Subcutaneous abdominal adipose tissue (tissue), 5 donors: Measurements from ENCODE around the gene COPG2.

ENCODE experiments used
- H3K27ac ChIP-seq: one replicate; pipeline ENCODE4 v1.7.0; 2013; ENCODE audit warnings: low read depth, mild to moderate bottlenecking, inconsistent platforms, low read length, moderate library complexity
- H3K27me3 ChIP-seq, 5 donors: one replicate each; pipeline ENCODE4 v1.7.0; 2013; ENCODE audit warnings: low read length in 5 of 5, inconsistent platforms in 1 of 5; ENCODE audit not compliant: control insufficient read depth in 5 of 5, insufficient read depth in 4 of 5
- H3K36me3 ChIP-seq, 5 donors: one replicate each; pipeline ENCODE4 v1.7.0; 2013; ENCODE audit warnings: low read length in 5 of 5; ENCODE audit not compliant: control insufficient read depth in 5 of 5, insufficient read depth in 5 of 5
- H3K4me1 ChIP-seq, 5 donors: one replicate each; pipeline ENCODE4 v1.7.0; 2013; ENCODE audit warnings: low read length in 5 of 5, mild to moderate bottlenecking in 3 of 5, moderate library complexity in 1 of 5; ENCODE audit not compliant: control insufficient read depth in 5 of 5, insufficient read depth in 5 of 5
- H3K4me3 ChIP-seq, 5 donors: one replicate each; pipeline ENCODE4 v1.7.0; 2013; ENCODE audit warnings: low read length in 5 of 5, low read depth in 1 of 5
- H3K9ac ChIP-seq, 5 donors: one replicate each; pipeline ENCODE4 v1.7.0; 2013; ENCODE audit warnings: low read length in 5 of 5, mild to moderate bottlenecking in 4 of 5, moderate library complexity in 3 of 5
- H3K9me3 ChIP-seq, 5 donors: one replicate each; pipeline ENCODE4 v1.7.0; 2013; ENCODE audit warnings: low read length in 5 of 5; ENCODE audit not compliant: control insufficient read depth in 5 of 5
- donor health status: healthy.
- donor health status: healthy.
- donor health status: healthy.
- donor health status: healthy.
- donor health status: healthy.

Gene COPG2

DNA sequence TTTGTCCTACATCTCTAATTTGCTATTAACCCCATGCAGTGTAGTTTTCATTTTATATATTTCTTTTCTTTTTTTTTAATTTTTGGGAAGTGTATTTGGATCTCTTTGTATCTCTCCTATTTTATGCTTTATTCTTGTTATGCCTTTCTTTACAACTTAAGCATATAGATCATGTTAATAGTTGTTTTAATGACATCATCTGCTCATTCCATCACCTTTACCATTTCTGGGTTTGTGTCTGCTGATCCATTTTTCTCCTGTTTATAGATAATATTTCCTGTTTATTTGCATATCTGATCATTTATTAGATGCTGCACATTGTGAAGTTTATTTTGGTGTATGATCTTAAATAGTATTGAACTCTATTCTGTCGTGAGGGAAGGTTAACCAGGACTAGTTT, 13.7 kb downstream of the COPG2 start:
- Histone ChIP-seq H3K4me3 (no peak overlapping the region), H3K27ac (no peak overlapping the region), H3K4me1 (peaks cover 0 to 4% (median 0%) of the 10 kb centered on the region in 5 donors), H3K27me3 (no peaks in the 10 kb centered on the region), H3K36me3 (peaks cover 0 to 5% (median 0%) of the 10 kb centered on the region in 5 donors), H3K9ac (no peak overlapping the region), H3K9me3 (no peaks in the 10 kb centered on the region)

DNA sequence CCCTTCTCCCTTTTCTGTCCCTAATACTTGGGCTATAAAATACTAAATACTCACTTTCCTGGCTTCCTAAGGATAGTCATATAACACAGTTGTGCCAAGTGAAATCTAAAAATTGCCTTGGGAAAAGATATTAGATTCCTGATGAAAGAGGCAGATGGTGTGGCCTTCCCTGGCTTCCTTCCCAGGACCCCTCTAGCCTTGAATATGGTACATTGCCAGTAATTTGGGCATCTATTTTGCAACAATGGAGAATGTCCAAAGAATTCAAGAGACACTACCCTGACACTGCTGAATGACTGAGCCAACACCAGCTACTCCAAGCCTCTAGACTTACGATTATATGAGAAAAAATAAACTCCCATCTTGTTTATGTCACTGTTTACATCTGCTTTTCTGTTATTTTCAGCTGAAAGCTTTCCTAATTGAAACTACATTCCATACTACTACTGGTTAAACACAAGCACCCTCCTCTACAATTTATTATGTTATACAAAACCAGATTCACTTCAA, 17.9 kb downstream of the COPG2 start:
- H3K9me3 ChIP-seq, result no peaks in the 10 kb centered on the region
- H3K9ac ChIP-seq, result no peak overlapping the region
- H3K4me1 ChIP-seq, result peaks cover 0 to 4% (median 0%) of the 10 kb centered on the region in 5 donors
- H3K4me3 ChIP-seq, result no peak overlapping the region
- H3K36me3 ChIP-seq, result peaks cover 0 to 11% (median 0%) of the 10 kb centered on the region in 5 donors
- no peaks in the 10 kb centered on the region for H3K27me3 ChIP-seq
- H3K27ac ChIP-seq, result no peak overlapping the region

DNA sequence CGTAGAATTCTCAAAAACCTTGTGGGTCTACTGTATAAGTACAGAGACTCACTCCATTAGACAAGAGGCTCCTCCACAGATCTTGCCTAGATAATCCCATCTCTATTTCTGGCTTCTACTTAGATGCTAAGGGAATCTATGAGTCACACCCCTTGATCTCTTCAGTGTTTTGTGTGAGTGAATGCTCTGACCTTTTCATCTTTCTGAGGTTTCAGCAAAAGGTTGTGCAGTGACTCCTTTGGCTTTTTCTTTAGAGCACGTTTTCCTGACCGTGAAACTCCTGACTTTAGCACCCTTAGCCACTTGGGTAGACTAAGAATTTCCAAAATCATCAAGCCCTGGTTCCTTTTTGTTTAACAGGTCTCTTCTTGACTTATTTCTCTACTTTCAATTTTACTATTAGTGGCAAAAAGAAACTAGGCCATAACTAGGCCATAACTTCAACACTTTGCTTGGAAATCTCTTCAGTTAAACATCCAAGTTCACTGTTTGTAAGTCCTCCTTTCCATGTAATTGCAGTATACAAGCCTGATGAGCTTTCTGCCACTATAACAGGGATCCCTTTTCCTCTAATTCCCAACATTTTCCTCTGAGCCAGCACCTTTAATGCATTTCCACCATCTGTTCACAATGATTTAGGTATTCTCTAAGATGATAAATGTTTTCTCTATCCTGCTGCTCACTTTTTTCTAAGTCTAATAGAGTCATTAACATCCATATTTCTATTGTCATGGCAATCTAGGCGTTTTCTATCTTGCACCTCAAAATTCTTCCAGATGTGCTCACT, 19.4 kb downstream of the COPG2 start:
- H3K27ac ChIP-seq, result no peak overlapping the region
- no peaks in the 10 kb centered on the region for H3K27me3 ChIP-seq
- H3K36me3 ChIP-seq, result peaks cover 0 to 11% (median 0%) of the 10 kb centered on the region in 5 donors
- H3K4me3 ChIP-seq, result no peak overlapping the region
- no peak overlapping the region for H3K9ac ChIP-seq
- H3K4me1 ChIP-seq, result peaks cover 0 to 2% (median 0%) of the 10 kb centered on the region in 5 donors
- no peaks in the 10 kb centered on the region for H3K9me3 ChIP-seq

DNA sequence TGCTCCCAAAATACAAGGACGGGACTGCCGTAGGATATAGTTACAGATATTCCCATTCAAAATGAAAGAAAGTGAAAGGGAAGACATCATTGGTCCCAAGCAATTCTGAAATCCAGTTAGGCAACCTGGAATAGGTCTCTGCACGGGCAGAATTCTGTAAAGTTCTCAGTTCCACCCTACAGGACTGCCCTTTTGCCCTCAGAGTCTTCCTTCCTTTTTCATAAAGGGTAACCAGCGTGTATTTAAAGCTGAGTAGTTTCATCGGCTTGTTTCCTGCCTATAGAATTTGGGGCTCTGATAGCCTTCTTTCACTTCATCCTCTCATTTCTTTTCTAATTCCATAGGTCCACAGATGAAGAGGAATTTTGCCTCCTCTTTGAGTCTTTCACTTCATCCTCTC, 20.0 kb downstream of the COPG2 start:
- Histone ChIP-seq H3K27me3 (no peaks in the 10 kb centered on the region), H3K4me1 (peaks cover 0 to 2% (median 0%) of the 10 kb centered on the region in 5 donors), H3K36me3 (peaks cover 0 to 11% (median 0%) of the 10 kb centered on the region in 5 donors), H3K9me3 (no peaks in the 10 kb centered on the region), H3K9ac (no peak overlapping the region), H3K27ac (no peak overlapping the region), H3K4me3 (no peak overlapping the region)

DNA sequence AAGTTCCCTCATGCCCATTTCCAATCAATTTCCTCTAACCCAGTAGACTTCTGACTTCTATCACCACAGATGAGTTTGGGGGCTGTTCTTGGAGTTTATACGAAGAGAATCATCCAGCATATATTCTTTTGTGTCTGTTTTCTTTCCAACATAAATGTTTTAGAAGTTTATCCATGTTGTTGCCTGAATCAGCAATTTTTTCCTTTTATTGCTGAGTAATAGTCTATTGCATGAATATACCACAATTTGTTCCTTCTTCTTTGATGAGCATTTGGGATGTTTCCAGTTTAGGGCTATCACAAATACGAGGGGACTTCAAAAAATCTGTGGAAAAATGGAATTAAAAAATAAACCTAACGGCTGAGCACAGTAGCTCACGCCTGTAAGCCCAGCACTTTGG, 26.2 kb downstream of the COPG2 start:
- Histone ChIP-seq H3K9ac (no peak overlapping the region), H3K36me3 (peaks cover 0 to 2% (median 0%) of the 10 kb centered on the region in 5 donors), H3K9me3 (no peaks in the 10 kb centered on the region), H3K27ac (no peak overlapping the region), H3K27me3 (no peaks in the 10 kb centered on the region), H3K4me3 (no peak overlapping the region), H3K4me1 (peaks cover 0 to 2% (median 0%) of the 10 kb centered on the region in 5 donors)

DNA sequence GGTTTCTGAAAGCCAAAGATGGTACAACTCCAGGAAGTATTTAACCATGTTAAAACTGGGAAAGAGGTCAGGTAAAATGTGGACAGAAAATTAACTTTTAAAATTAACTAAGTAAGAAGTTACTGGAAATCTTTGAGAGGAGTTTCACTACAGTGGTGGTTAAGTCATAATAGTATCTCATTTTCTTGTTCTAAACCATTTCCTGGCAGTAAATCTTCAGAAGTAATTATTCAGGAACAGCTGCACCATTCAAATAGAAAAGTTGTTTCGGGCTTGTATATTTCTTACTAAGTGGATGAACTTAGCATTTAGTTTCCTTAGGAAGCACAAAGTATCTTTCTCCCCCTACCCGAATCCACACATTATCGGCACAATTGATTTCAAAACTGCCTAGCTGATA, 27.1 kb downstream of the COPG2 start:
- no peaks in the 10 kb centered on the region for H3K9me3 ChIP-seq
- H3K27ac ChIP-seq, result no peak overlapping the region
- H3K27me3 ChIP-seq, result no peaks in the 10 kb centered on the region
- H3K4me3 ChIP-seq, result no peak overlapping the region
- no peak overlapping the region for H3K9ac ChIP-seq
- peaks cover 0 to 2% (median 0%) of the 10 kb centered on the region in 5 donors for H3K36me3 ChIP-seq
- peaks cover 0 to 2% (median 0%) of the 10 kb centered on the region in 5 donors for H3K4me1 ChIP-seq

DNA sequence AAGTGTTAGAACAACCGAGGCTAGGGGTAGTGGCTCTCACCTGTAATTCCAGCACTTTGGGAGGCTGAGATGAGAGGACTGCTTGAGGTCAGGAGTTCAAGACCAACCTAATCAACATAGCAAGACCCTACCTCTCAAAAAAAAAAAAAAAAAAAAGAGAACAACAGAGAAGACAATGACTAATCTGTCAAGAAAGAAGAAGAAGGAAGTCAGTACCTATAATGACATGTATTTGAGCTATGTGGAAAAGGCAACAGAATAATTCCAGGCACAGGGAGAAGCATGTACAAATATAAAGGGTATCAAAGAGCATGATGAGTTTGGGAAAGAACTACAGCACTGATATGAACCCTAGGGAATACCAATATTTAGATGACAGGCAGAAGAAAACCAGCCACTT, 27.5 kb downstream of the COPG2 start:
- no peak overlapping the region for H3K9ac ChIP-seq
- H3K27ac ChIP-seq, result no peak overlapping the region
- no peaks in the 10 kb centered on the region for H3K9me3 ChIP-seq
- H3K36me3 ChIP-seq, result peaks cover 0 to 2% (median 0%) of the 10 kb centered on the region in 5 donors
- H3K4me1 ChIP-seq, result peaks cover 0 to 2% (median 0%) of the 10 kb centered on the region in 5 donors
- no peak overlapping the region for H3K4me3 ChIP-seq
- no peaks in the 10 kb centered on the region for H3K27me3 ChIP-seq

DNA sequence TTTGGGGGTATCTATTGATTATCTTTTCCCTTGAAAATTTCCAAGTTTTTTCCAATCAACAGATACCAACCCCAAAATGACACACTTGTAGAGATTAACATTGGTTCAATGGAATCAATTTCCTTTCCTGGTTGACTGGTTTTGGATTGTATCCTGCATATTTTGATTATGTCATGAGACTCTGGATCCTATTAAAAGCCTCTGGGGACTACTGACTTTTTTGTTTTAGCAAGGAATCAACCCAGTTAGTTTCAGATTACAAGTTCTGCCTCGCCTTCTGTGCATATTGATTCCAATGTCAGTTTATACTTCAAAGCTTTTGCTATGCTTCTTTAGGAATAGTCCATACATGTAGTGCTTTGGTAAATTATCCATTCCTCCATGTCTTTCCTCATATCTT, 29.2 kb downstream of the COPG2 start:
- no peaks in the 10 kb centered on the region for H3K9me3 ChIP-seq
- H3K36me3 ChIP-seq, result peaks cover 0 to 2% (median 0%) of the 10 kb centered on the region in 5 donors
- no peak overlapping the region for H3K27ac ChIP-seq
- no peaks in the 10 kb centered on the region for H3K27me3 ChIP-seq
- no peak overlapping the region for H3K9ac ChIP-seq
- H3K4me3 ChIP-seq, result no peak overlapping the region
- H3K4me1 ChIP-seq, result peaks cover 0 to 1% (median 0%) of the 10 kb centered on the region in 5 donors

DNA sequence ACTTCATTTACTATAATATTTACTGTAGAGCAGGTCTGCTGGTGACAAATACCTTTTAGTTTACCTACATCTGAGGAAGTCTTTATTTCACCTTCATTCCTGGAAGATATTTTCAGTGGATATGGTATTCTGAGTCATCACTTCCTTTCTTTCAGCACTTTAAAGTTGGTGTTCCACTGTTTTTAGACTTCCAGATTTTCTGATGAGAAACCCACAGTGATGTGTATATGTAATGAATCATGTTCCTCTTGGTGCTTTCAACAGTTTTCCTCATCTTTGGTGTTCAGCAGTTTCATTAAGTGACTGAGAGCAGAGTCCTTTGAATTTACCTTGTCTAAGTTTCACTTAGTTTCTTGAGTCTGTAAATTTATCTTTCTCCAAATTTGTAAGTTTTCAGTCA, 36.4 kb downstream of the COPG2 start:
- no peak overlapping the region for H3K27ac ChIP-seq
- no peak overlapping the region for H3K9ac ChIP-seq
- peaks cover 0 to 8% (median 7%) of the 10 kb centered on the region in 5 donors for H3K9me3 ChIP-seq
- no peak overlapping the region for H3K4me3 ChIP-seq
- no peaks in the 10 kb centered on the region for H3K36me3 ChIP-seq
- no peaks in the 10 kb centered on the region for H3K4me1 ChIP-seq
- H3K27me3 ChIP-seq, result no peaks in the 10 kb centered on the region

DNA sequence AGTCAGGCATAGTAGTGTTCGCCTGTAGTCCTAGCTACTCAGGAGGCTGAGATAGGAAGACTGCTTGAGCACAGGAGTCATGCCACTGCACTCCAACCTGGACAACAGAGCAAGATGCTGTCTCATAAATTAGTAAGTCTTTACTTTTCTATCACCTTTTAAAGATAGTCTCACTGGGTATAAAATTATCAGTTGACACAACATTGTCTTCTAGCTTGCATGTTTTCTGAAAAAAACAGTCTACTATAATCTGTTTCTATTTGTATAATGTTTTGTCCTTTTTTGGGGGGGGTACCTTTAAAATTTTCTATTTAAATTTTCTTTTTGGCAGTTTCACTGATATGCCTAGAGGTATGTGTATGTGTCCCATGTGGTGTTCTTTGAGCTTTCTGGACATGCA, 39.6 kb downstream of the COPG2 start:
- no peaks in the 10 kb centered on the region for H3K4me1 ChIP-seq
- no peak overlapping the region for H3K27ac ChIP-seq
- H3K27me3 ChIP-seq, result no peaks in the 10 kb centered on the region
- H3K36me3 ChIP-seq, result no peaks in the 10 kb centered on the region
- no peak overlapping the region for H3K9ac ChIP-seq
- H3K4me3 ChIP-seq, result no peak overlapping the region
- peaks cover 0 to 15% (median 9%) of the 10 kb centered on the region in 5 donors for H3K9me3 ChIP-seq
